Nasal cavity respiratory epithelium epithelial cell of viscerocranial mucosa (primary cell): Measurements from ENCODE around the gene FREM1. TPM values are rescaled to one million over a fixed set of nuclear protein-coding genes. Genes with fewer than 3 reads are reported as not detected.

ENCODE experiments used
- total RNA-seq: library from RNA; depleted of rRNA; stranded (reverse); fragments of >200 nt; gene quantifications from 2 replicates; pipeline ENCODE4 v1.2.3, GENCODE V29; 2014

Gene FREM1
- under 0.01 and 0.14 TPM in 2 replicates for total RNA-seq

GRCh38 chr9:14909961-14910805, at the start of gene FREM1:
TSS of gene FREM1 (minus strand) at chr9:14910428. CDS start at chr9:14868977, 41,451 bp downstream.

GRCh38 chr9:14722391-14723035, 187.7 kb downstream of the FREM1 start, which contains the start of gene CER1:
TSS of gene CER1 (minus strand) at chr9:14722733. CDS start at chr9:14722672, 61 bp downstream.

GRCh38 chr9:14693251-14693861, 216.9 kb downstream of the FREM1 start, which contains the start of gene ZDHHC21:
TSS of gene ZDHHC21 (minus strand) at chr9:14693432. CDS start at chr9:14674340, 19,092 bp downstream.

Other genes starting within 250 kb of the FREM1 start
- 12.6 and 15.0 TPM in 2 replicates for gene ZDHHC21, start 217.0 kb downstream of the FREM1 start, total RNA-seq
- gene CER1, start 187.7 kb downstream of the FREM1 start, total RNA-seq: not detected in 2 replicates